Posterior vena cava (tissue), 2 donors: Measurements from ENCODE around the gene ASPDH. TPM values are rescaled to one million over a fixed set of nuclear protein-coding genes. Genes with fewer than 3 reads are reported as not detected.

ENCODE experiments used
- DNase-seq: peaks from one replicate; pipeline ENCODE4 v3.0.0-alpha.2; 2020; ENCODE audit warnings: low spot score
- intact Hi-C, 2 donors: fragments of 100-400 bp; cut with DNase I; formaldehyde crosslinking; loops; one replicate each; pipeline versions ENCODE4 v1.14.1 to v1.14.2; 2022 to 2023
- long read RNA-seq, 2 donors: library from polyadenylated mRNA; unstranded; transcript quantifications; one replicate each; pipeline ENCODE4 v2.0.0, GENCODE V29; 2020 to 2021
- total RNA-seq, 2 donors: library from RNA; stranded (reverse); fragmentation: NEBNext Ultra II Directional; extraction: Animal tissue kit (Norgen Biotek cat#: 25700); gene quantifications; one replicate each; pipeline ENCODE4 v1.2.1, GENCODE V29; 2021
- donor health status: DM: yes; HTN: yes; CAD: no.
- donor health status: DM: yes; HTN: yes; CAD: no.

Gene ASPDH
- not detected for total RNA-seq
- long read RNA-seq, donor 1: 0 reads
- long read RNA-seq, donor 2: 0 reads

DNA sequence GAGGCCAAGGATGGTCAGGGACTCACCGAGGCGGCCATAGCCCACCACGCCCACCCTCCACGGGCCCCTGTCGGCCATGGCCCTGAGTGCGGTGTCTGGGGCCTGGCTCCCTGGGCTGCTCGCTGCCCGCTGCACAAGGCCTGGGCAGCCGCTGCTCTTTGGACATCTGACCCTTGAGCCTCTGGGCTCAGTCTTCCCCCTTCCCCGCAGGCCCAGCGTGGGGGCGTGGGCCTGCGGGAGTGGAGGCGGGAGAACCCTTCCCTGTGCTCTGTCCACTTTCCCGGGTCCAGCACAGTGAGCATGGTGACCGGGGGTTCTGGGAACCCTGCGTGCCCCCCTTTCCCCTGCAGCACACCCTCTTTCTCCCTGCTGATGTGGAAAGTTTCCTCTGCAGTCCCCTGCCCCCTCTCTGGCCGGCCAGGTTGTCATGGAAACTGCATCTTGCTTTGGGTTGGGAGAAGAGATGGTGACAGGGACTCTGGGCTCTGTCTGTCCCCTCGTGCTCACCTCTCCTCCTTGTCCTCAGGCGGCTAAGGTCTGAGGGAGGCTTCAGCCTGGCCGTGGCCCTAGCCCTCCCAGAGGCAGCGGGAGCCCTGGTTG, at the start of gene ASPDH:
Gene ASPDH, minus strand, starts transcription at position 168 of the 600 bp plus-strand sequence. Its CDS starts 90 bp downstream, at position 78.
- peak; percentile 55 for DNase-seq
- intact Hi-C loops: no loop called here

DNA sequence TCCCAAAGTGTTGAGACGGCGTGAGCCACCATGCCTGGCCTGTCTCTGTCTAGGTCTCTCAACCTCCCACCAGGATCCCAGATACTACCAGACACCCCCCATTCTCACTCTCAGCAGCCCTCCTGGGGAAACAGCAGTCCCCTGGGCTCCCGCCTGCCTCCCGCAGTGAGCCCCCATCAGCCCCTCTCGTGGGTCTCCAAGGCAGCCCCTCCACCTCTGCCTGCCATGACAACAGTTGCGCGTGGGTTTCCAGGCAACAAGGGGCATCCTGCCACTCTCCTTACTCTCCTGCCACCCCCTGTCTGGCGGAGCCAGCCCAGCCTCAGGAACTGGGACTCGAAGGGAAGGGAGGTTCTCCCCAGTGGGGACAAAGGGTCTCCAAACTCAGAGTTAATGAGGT, 49.3 kb upstream of the ASPDH start:
- intact Hi-C loops: no loop called here
- no peak for DNase-seq

DNA sequence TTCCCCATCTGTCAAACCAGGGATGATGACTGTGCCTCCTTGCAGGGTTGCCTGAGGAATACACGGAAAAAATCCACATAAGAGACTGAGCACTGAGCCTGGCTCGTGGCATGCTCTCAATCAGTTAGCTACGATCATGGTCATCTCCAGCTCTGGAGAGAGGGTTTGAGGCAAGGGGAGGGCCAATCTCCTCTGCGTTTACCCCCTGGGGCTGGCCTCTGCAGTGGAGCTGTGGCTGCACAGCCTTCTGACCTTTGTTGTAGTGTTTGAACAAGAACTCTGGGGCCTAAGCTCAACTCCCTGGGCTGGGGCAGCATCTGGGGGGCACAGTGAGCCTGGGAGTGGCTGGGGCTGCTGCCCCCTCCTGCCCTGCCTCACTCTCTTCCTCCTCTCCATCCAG, 48.6 kb upstream of the ASPDH start:
- intact Hi-C loops: no loop called here

GRCh38 chr19:50559636-50560035, 45.9 kb upstream of the ASPDH start:
- no peak for DNase-seq
- intact Hi-C loops: no loop called here

More for the DNA sequence above, 48.6 kb upstream of the ASPDH start:
- DNase-seq: no peak

DNA sequence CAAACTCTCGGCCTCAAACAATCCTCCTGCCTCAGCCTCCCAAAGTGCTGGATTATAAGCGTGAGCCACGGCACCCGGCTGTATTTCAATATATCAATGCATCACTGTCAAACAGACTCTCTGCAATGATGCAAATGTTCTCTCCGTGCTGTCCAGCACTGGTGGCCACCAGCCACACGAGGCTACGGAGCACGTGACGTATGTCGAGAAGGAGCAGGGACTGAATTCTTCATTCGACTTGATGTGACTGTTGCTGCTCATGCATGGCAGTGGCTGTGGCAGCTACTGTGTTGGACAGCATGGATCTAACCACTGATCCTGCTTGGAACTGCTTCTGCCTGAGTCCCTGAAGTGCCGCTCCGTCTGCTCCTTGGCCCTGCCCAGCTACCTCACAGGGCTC, 44.7 kb upstream of the ASPDH start:
- DNase-seq: no peak
- intact Hi-C loops: no loop called here

DNA sequence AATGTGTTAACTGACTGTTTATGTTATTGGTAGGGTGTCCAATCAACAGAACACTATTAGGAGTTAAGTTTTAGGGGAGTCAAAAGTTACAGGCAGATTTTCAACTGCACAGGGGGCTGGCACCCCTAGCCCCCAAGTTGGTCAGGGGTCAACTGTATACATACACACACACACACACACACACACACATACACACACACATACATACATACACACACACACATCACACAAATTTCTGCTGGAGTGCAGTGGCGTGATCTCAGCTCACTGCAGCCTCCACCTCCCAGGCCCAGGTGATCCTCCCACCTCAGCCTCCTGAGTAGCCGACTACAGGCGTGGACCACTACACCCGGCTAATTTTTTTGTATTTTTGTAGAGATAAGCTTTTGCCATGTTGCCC, 44.3 kb upstream of the ASPDH start:
- intact Hi-C loops: no loop called here
- DNase-seq: no peak

DNA sequence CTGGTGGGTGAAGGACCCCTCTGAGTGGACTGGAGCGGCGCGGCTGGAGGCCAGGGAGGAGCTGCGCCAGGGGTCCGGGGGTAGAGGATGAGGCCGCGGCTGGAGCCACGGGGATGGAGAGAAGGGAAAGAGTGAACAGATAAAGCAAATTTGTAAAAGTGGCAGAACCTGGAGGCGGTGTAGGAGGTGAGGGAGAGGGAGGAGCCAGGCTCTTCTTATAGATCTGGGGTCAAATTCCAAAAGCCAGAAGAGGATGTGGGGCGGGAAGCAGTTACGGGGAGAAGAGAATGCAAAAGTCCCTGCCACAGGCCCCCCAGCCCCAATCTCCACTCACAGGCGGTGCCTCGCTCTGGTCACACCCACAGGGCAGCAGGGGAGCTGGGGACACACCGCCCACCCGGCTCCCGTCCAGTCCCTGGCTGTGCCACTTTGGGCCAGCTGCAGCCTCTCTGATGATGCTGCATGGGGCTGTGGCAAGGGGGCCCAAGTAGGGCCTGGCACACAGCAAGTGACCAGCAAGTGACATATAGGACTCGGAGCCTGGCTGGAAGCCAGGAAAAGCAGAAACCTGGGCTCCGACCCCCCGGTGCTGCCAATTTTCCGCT, 43.4 kb upstream of the ASPDH start:
- no peak for DNase-seq
- intact Hi-C loops: no loop called here

DNA sequence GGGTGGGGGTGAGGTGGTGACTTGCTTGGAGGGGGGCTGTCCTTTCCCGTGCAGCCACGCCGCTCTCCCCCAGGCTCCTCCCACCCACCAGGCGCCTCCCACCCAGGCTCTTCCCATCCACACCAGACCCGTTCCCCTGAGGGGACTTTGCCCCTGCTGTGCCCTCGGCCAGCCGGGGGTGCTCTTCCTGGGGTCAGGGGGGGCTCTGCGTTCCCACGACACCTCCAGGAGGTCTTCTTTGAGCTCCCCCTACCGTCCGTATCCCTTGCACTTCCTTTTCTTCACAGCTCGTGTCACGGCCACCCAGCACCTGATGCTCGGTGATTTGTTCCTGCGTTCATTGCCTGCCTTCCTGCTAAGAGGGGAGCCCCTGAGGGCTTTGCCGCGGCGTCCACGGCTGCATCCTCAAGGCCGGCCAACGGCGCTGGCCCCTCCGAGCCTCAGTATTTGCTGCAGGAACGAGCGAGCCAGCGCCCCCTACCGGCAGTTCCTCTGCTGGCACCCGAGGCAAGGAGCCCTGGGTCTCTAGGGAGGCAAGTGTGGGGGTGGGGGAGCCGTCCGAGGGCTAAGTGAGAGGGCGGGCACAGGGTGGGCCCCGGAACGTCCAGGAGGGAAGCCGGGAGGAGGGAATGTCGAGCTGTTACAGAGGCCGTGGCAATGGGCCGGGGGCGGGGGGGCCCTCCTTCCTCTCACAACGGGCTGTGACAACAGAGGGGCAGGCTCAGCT, 42.7 kb upstream of the ASPDH start:
- peak; percentile 93 for DNase-seq
- intact Hi-C loops: no loop called here

DNA sequence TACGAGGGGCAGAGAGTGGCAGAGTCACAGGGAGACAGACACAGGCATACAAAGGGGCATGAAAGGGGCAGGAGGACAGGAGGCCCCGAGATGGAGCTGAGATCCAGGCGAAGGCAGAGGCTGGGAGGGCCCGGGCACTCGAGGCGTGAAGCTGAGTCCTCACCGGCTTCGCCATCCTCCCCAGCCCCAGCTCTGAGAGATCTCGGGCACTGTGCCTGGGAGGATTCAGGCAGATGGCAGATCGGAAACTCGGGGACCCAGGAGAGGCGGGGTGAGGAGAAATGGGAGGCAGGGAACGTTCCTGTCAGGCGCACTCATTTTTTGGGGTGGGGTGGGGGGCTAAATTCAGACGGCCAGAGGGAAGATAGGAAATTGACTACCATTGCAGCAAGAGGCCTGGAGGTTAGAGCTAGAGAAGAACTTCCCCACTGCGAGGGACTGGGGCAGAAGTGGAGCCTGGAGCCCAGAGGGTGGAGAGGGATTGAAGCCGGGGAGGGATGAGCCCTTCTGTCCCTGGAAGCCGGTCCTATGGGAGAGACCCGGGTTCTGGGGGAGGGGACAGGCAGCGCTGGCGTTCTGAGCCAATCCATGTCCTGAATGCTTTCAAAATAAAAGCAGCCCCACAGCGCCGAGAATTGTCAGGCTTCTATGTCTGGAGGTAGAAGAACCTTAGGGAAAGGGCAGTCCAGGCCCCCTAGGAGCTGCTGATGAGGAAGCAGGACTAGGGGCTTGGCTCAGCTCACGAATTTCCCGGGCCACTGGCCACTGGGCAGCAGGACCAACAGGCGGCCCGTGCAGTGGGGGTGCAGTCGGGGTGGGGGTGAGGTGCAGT, 42.0 kb upstream of the ASPDH start:
- intact Hi-C loops: no loop called here
- DNase-seq: no peak

DNA sequence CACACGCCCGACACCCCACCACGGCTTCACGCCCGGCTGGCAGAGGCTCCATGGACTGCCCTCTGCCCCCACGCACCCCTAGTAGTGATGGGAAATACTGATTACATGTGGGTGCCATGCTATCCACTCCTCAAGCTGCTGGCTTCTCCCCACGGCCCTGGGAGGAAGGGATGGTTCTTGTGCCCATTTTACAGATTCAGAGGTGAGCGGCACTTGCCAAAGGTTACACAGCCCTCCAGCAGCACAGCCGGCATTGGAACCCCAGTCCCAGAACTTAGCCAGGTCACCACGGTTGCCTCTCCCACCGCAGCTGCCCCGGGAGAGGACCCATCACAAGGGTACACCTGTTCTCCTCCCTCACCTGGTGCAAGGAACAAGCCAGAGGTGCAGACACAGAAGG, 41.3 kb upstream of the ASPDH start:
- no peak for DNase-seq
- intact Hi-C loops: no loop called here

- intact Hi-C loops: no loop called here
- no peak for DNase-seq
Measured at GRCh38 chr19:50554212-50554611, 40.5 kb upstream of the ASPDH start.

- DNase-seq: no peak
- intact Hi-C loops: no loop called here
Measured at GRCh38 chr19:50553134-50553703, 39.5 kb upstream of the ASPDH start.

- intact Hi-C loops: no loop called here
Measured at GRCh38 chr19:50552540-50552939, 38.8 kb upstream of the ASPDH start.

GRCh38 chr19:50551715-50552187, 38.0 kb upstream of the ASPDH start:
- DNase-seq: no peak
- intact Hi-C loops: no loop called here

More at GRCh38 chr19:50552540-50552939, 38.8 kb upstream of the ASPDH start:
- DNase-seq: no peak

- DNase-seq: no peak
- intact Hi-C loops: no loop called here
Measured at GRCh38 chr19:50551034-50551714, 37.5 kb upstream of the ASPDH start.

GRCh38 chr19:50550594-50550966, 36.9 kb upstream of the ASPDH start:
- intact Hi-C loops: no loop called here
- no peak for DNase-seq

DNA sequence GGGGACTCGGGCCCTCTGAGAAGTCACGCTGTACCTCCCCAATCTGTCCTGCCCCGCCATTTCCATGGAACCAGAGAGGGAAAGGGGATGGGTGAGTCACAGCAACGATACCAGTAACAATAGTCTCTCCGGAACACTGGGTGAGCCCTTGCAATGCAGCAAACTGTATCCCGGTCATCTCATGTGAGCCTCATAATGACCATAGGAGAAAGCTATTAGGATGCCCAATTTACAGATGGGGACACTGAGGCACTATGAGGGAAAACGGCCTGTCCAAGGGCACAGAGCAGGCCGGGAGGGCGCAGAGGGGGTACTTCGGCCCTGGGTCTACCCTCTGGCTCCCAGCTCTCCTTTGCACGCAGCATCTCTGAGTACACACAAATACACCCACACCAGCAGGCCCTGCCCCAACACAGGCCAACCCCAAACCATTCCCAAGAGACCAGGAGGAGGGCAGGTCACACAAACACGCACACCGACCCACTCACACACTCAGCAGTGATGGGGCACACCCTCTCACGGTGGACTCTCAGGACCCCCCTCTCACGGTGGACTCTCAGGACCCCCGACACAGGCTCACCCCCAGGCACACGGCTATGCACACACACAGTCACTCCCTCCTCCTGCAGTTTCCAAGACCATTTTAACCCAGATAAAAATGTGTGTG, 36.3 kb upstream of the ASPDH start:
- no peak for DNase-seq
- intact Hi-C loops: no loop called here
